HepG2 (cell line): Measurements from ENCODE around the gene GTPBP6. TPM values are rescaled to one million over a fixed set of nuclear protein-coding genes. Genes with fewer than 3 reads are reported as not detected.
"Not testable (repeated sequence)": the region's sequence is repeated elsewhere in the genome, so short reads cannot be mapped to it uniquely, and the experiment has no call there.

Source experiments
- ATAC-seq: fragments of 200-7000 bp; cut with Tn5 transposase; 3 replicates; pipeline ENCODE4 v1.9.1; 2020; ENCODE audit warnings: mild to moderate bottlenecking, moderate library complexity
- BruUV-seq: library from RNA; stranded (reverse); fragments of 400-500 nt; replicated peaks from 2 replicates; lab custom pipeline; 2021; lab: Mats Ljungman, UMichigan
- CTCF ChIA-PET: fragments of 300-600 bp; formaldehyde crosslinking; extraction: SDS; loops from one replicate; lab custom pipeline; 2021; ENCODE audit warnings: low total read pairs, inconsistent platforms, low intra/inter-chr PET ratio; lab: Yijun Ruan, JAX
- POLR2A ChIA-PET: fragments of 350-600 bp; sonication (Branson Sonifier 250); formaldehyde crosslinking; loops from one replicate; lab custom pipeline; 2020; ENCODE audit warnings: antibody characterized with exemption, inconsistent platforms; lab: Yijun Ruan, JAX
- DNase-seq: peaks from one replicate; pipeline ENCODE4 v3.0.0-alpha.2; 2015; ENCODE audit warnings: low spot score
- FAIRE-seq: peaks from 3 replicates; lab custom pipeline; 2011; peaks lifted over from hg19 to GRCh38; lab: Jason Lieb, UNC
- H2AFZ ChIP-seq: one replicate; pipeline ENCODE4 v1.6.1; 2011; ENCODE audit warnings: low read length, inconsistent platforms
- H3K27ac ChIP-seq: fragments of 300-600 bp; 3 replicates; pipeline ENCODE4 v1.8.0; 2011; ENCODE audit warnings: mixed run types, mild to moderate bottlenecking, mixed read lengths, low read length, inconsistent platforms; ENCODE audit not compliant: insufficient read depth; ENCODE audit errors: extremely low read length
- H3K27me3 ChIP-seq, 2 experiments: fragments of 200-600 bp in 1 of 2; 2 replicates in 1 of 2; 3 replicates in 1 of 2; pipeline versions ENCODE4 v1.6.0 to v1.8.0; 2011; ENCODE audit warnings: low read length in 2 of 2, mild to moderate bottlenecking in 2 of 2, moderate library complexity in 2 of 2, inconsistent platforms in 1 of 2; ENCODE audit not compliant: insufficient read depth in 2 of 2, control insufficient read depth in 1 of 2
- H3K36me3 ChIP-seq, 2 experiments: fragments of 200-600 bp in 1 of 2; replicated peaks in 1 of 2; 2 replicates in 1 of 2; 3 replicates in 1 of 2; pipeline versions ENCODE4 v1.5.1 to v1.8.0; 2011; ENCODE audit warnings: low read length in 2 of 2, inconsistent platforms in 1 of 2; ENCODE audit not compliant: insufficient read depth in 2 of 2, control insufficient read depth in 1 of 2
- H3K4me1 ChIP-seq: 2 replicates; pipeline ENCODE4 v1.5.1; 2012; ENCODE audit warnings: low read length, inconsistent platforms; ENCODE audit not compliant: insufficient read depth
- H3K4me2 ChIP-seq: 2 replicates; pipeline ENCODE4 v1.6.0; 2011; ENCODE audit warnings: low read depth, low read length, inconsistent platforms
- H3K4me3 ChIP-seq, 3 experiments: fragments of 200-600 bp in 1 of 3; sonication (generic), shearing (Covaris generic) in 1 of 3; replicated peaks in 1 of 3; 2 replicates each; pipeline ENCODE4 v1.5.1; 2011 to 2016; ENCODE audit warnings: low read length in 3 of 3, inconsistent platforms in 2 of 3, low read depth in 2 of 3, mild to moderate bottlenecking in 2 of 3, control low read depth in 1 of 3, mixed read lengths in 1 of 3; ENCODE audit not compliant: insufficient read depth in 1 of 3
- H3K79me2 ChIP-seq: one replicate; pipeline ENCODE4 v1.6.1; 2011; ENCODE audit warnings: low read length, inconsistent platforms; ENCODE audit not compliant: insufficient read depth
- H3K9ac ChIP-seq: 2 replicates; pipeline ENCODE4 v1.6.0; 2011; ENCODE audit warnings: mild to moderate bottlenecking, low read depth, low read length, inconsistent platforms; ENCODE audit not compliant: insufficient read depth
- H3K9me3 ChIP-seq: 2 replicates; pipeline ENCODE4 v1.5.1; 2012; ENCODE audit warnings: mild to moderate bottlenecking, low read length
- H4K20me1 ChIP-seq: 2 replicates; pipeline ENCODE4 v1.6.0; 2011; ENCODE audit warnings: inconsistent platforms, mild to moderate bottlenecking, low read length, moderate library complexity; ENCODE audit not compliant: insufficient read depth
- SRY ChIP-seq: sonication (generic); formaldehyde crosslinking; IDR thresholded peaks from 2 replicates; pipeline ENCODE4 v1.8.0; 2022; ENCODE audit warnings: mild to moderate bottlenecking, missing genetic modification reagents
- ZBTB38 ChIP-seq: sonication (generic); formaldehyde crosslinking; IDR thresholded peaks from 2 replicates; pipeline ENCODE4 v1.5.1; 2020; ENCODE audit warnings: mild to moderate bottlenecking, missing genetic modification reagents
- ZNF687 ChIP-seq: sonication (generic); formaldehyde crosslinking; IDR thresholded peaks from 2 replicates; pipeline ENCODE4 v1.5.1; 2020; ENCODE audit warnings: mild to moderate bottlenecking, missing genetic modification reagents, moderate library complexity
- WGBS: methylation state at CpG from one replicate; pipeline ENCODE4 v1.1.6; 2017; ENCODE audit warnings: low lambda C conversion rate; 5-methylcytosine and 5-hydroxymethylcytosine counted together
- in situ Hi-C: cut with HindIII; loops from 2 replicates; pipeline ENCODE4 v1.10.0; 2017; ENCODE audit warnings: low pct_unique_long_range_greater_than_20kb; ENCODE audit not compliant: extremely low pct_ligation_motif_present
- intact Hi-C: fragments of 100-400 bp; cut with micrococcal nuclease; formaldehyde crosslinking; loops from one replicate; pipeline ENCODE4 v1.10.0; 2022; ENCODE audit not compliant: unreplicated experiment
- polyA plus RNA-seq, 8 experiments: library from polyadenylated mRNA; depleted of rRNA in 3 of 8; stranded (reverse) in 7 of 8; unstranded in 1 of 8; fragments of >200 nt; fragmentation: Illumina TruSeq in 4 of 8; extraction: Trizol in 4 of 8; gene quantifications; 2 replicates each; pipeline versions ENCODE4 v1.2.1 to v1.2.3, GENCODE V29; 2011 to 2016; ENCODE audit warnings: low read depth in 4 of 8, missing spikeins in 1 of 8, mixed read lengths in 1 of 8; ENCODE audit not compliant: insufficient read depth in 1 of 8
- total RNA-seq, 5 experiments: library from RNA; depleted of rRNA; stranded (reverse); fragments of >200 nt; fragmentation: Illumina TruSeq; extraction: Trizol; gene quantifications; 2 replicates each; pipeline ENCODE4 v1.2.3, GENCODE V29; 2016; ENCODE audit warnings: low read depth in 1 of 5

GTPBP6 gene
- total and polyA plus RNA-seq, 2 of the 13 experiments (the other 11 are each of a cell fraction or from before 2014, with no cell fraction given) = 20.2 to 39.6 TPM

- CTCF ChIA-PET, H3K79me2 ChIP-seq, H3K9me3 ChIP-seq, FAIRE-seq, BruUV-seq, H3K27me3 ChIP-seq, H3K4me3 ChIP-seq, in situ Hi-C loops, DNase-seq, H2AFZ ChIP-seq, intact Hi-C loops, ATAC-seq, POLR2A ChIA-PET, H4K20me1 ChIP-seq, H3K36me3 ChIP-seq: not testable (repeated sequence)
- 67% methylated on average over 14 of the region's 16 CpGs for WGBS
- H3K4me1 ChIP-seq = peaks cover 57% of the 10 kb centered on the region
- peak overlapping the region; percentile 26 for H3K27ac ChIP-seq
- peak overlapping the region; percentile 15; the same call in 1 of the 2 replicates for H3K4me2 ChIP-seq
- TF ChIP-seq SRY = 0 out of 2 replicates have a peak, but pooled peaks have one; percentile 37
- peak; percentile 38; the same call in 1 of the 2 replicates for TF ChIP-seq ZBTB38
- 0 out of 2 replicates have a peak, but pooled peaks have one; percentile 9 for TF ChIP-seq ZNF687
- 0 out of 2 replicates have a peak overlapping the region, but pooled peaks have one; percentile 1 for H3K9ac ChIP-seq
These were observed 54.6 kb downstream of the GTPBP6 start for GRCh38 chrX:264006-264405.
